Panc1 (cell line): Measurements from ENCODE around the gene AHNAK.

Experiments used
- POLR2AphosphoS5 ChIP-seq: IDR thresholded peaks from 2 replicates; pipeline ENCODE4 v1.6.1; 2012; ENCODE audit warnings: mild to moderate bottlenecking, low read depth, low read length, moderate library complexity
- SIN3A ChIP-seq: IDR thresholded peaks from 2 replicates; pipeline ENCODE4 v1.6.1; 2012; ENCODE audit warnings: low read depth, mild to moderate bottlenecking, low read length, moderate library complexity, borderline replicate concordance; ENCODE audit not compliant: insufficient read depth
- TF ChIP-seq, protein P1 (sequence below): fragments of 450-650 bp; IDR thresholded peaks from 2 replicates; pipeline ENCODE4 v1.5.1; 2017; ENCODE audit warnings: mild to moderate bottlenecking

- TF ChIP-seq, protein P1, sequence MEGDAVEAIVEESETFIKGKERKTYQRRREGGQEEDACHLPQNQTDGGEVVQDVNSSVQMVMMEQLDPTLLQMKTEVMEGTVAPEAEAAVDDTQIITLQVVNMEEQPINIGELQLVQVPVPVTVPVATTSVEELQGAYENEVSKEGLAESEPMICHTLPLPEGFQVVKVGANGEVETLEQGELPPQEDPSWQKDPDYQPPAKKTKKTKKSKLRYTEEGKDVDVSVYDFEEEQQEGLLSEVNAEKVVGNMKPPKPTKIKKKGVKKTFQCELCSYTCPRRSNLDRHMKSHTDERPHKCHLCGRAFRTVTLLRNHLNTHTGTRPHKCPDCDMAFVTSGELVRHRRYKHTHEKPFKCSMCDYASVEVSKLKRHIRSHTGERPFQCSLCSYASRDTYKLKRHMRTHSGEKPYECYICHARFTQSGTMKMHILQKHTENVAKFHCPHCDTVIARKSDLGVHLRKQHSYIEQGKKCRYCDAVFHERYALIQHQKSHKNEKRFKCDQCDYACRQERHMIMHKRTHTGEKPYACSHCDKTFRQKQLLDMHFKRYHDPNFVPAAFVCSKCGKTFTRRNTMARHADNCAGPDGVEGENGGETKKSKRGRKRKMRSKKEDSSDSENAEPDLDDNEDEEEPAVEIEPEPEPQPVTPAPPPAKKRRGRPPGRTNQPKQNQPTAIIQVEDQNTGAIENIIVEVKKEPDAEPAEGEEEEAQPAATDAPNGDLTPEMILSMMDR = no peak
- TF ChIP-seq SIN3A (no peak), POLR2AphosphoS5 (no peak)
Measured at GRCh38 chr11:62399878-62400266, 146.7 kb downstream of the AHNAK start.
